Calu3 (cell line): ENCODE data around the gene AMMECR1. TPM values are rescaled to one million over a fixed set of nuclear protein-coding genes. Genes with fewer than 3 reads are reported as not detected.

Source experiments
- BruUV-seq: library from RNA; stranded (reverse); fragments of 400-500 nt; replicated peaks from 2 replicates; lab custom pipeline; 2021; lab: Mats Ljungman, UMichigan
- CTCF ChIA-PET: fragments of 300-600 bp; sonication (Branson Sonifier 250); formaldehyde crosslinking; loops from one replicate; lab custom pipeline; 2022; ENCODE audit warnings: antibody characterized with exemption; lab: Charles Lee
- DNase-seq: peaks from one replicate; pipeline ENCODE4 v3.0.0; 2022
- H3K27ac Mint-ChIP-seq: one replicate; pipeline ENCODE4 v1.8.0; 2022; ENCODE audit warnings: mixed read lengths; ENCODE audit not compliant: unreplicated experiment
- H3K27me3 Mint-ChIP-seq: one replicate; pipeline ENCODE4 v1.8.0; 2022; ENCODE audit warnings: mixed read lengths; ENCODE audit not compliant: unreplicated experiment
- H3K36me3 Mint-ChIP-seq: one replicate; pipeline ENCODE4 v1.8.0; 2022; ENCODE audit warnings: mild to moderate bottlenecking, moderate library complexity, mixed read lengths; ENCODE audit not compliant: insufficient read depth, unreplicated experiment
- H3K4me1 Mint-ChIP-seq: one replicate; pipeline ENCODE4 v1.8.0; 2022; ENCODE audit warnings: mild to moderate bottlenecking, low read depth, mixed read lengths; ENCODE audit not compliant: unreplicated experiment
- H3K4me3 Mint-ChIP-seq: one replicate; pipeline ENCODE4 v1.8.0; 2022; ENCODE audit warnings: mild to moderate bottlenecking, low read depth, moderate library complexity, mixed read lengths; ENCODE audit not compliant: unreplicated experiment
- H3K9me3 Mint-ChIP-seq: one replicate; pipeline ENCODE4 v1.8.0; 2022; ENCODE audit warnings: low read depth, mixed read lengths; ENCODE audit not compliant: unreplicated experiment
- CTCF ChIP-seq: fragments of 200-600 bp; IDR thresholded peaks from one replicate; pipeline ENCODE4 v1.8.0; 2022; ENCODE audit warnings: antibody characterized with exemption; ENCODE audit not compliant: unreplicated experiment
- intact Hi-C: fragments of 100-400 bp; cut with micrococcal nuclease; formaldehyde crosslinking; loops from one replicate; pipeline ENCODE4 v1.10.0; 2022; ENCODE audit not compliant: unreplicated experiment
- total RNA-seq: library from RNA; stranded (reverse); gene quantifications from 2 replicates; pipeline ENCODE4 v1.2.3, GENCODE V29; 2022

Gene AMMECR1
- total RNA-seq, 1 experiment from 2014 or later: 23.5 TPM

GRCh38 chrX:110282922-110283321 is 35.0 kb downstream of the AMMECR1 start:
- TF ChIP-seq CTCF: no peak
- BruUV-seq: no TSS peak
- H3K36me3 Mint-ChIP-seq: no peaks in the 10 kb centered on the region
- no peak for DNase-seq
- no peak overlapping the region for H3K4me3 Mint-ChIP-seq
- H3K4me1 Mint-ChIP-seq: peaks cover 39% of the 10 kb centered on the region
- H3K27ac Mint-ChIP-seq: peak overlapping the region; percentile 36
- no peaks in the 10 kb centered on the region for H3K9me3 Mint-ChIP-seq
- intact Hi-C loops: loop anchor here (5.0 kb wide), 3 partner anchors 34 to 66 kb away; partner anchors contain the start of gene AMMECR1
- CTCF ChIA-PET: no interaction called here
- no peaks in the 10 kb centered on the region for H3K27me3 Mint-ChIP-seq

- Mint-ChIP-seq H3K27me3 (no peaks in the 10 kb centered on the region), H3K4me3 (peak overlapping the region; percentile 26), H3K9me3 (no peaks in the 10 kb centered on the region), H3K4me1 (peaks cover 34% of the 10 kb centered on the region), H3K27ac (peak overlapping the region; percentile 85), H3K36me3 (no peaks in the 10 kb centered on the region)
- CTCF ChIA-PET: interaction anchor here (1.1 kb wide), 1 partner anchor 52 kb away, joined by 3 read pairs; no protein-coding TSS in a partner anchor
- intact Hi-C loops: loop anchor here (5.0 kb wide), 3 partner anchors 36 to 64 kb away; partner anchors contain the start of gene AMMECR1
- BruUV-seq: no TSS peak
- no peak for TF ChIP-seq CTCF
- no peak for DNase-seq
These were observed 36.5 kb downstream of the AMMECR1 start for GRCh38 chrX:110281377-110281776.

GRCh38 chrX:110280954-110281353 is 36.9 kb downstream of the AMMECR1 start:
- intact Hi-C loops: loop anchor here (5.0 kb wide), 3 partner anchors 36 to 64 kb away; partner anchors contain the start of gene AMMECR1
- CTCF ChIA-PET: interaction anchor here (1.1 kb wide), 1 partner anchor 51 kb away, joined by 3 read pairs; no protein-coding TSS in a partner anchor
- no peak for TF ChIP-seq CTCF
- no peaks in the 10 kb centered on the region for H3K27me3 Mint-ChIP-seq
- H3K4me1 Mint-ChIP-seq: peaks cover 32% of the 10 kb centered on the region
- no peaks in the 10 kb centered on the region for H3K36me3 Mint-ChIP-seq
- no peaks in the 10 kb centered on the region for H3K9me3 Mint-ChIP-seq
- H3K4me3 Mint-ChIP-seq: peak overlapping the region; percentile 26
- no TSS peak for BruUV-seq
- peak overlapping the region; percentile 85 for H3K27ac Mint-ChIP-seq
- no peak for DNase-seq

- CTCF ChIA-PET: no interaction called here
- DNase-seq: no peak
- H3K36me3 Mint-ChIP-seq: no peaks in the 10 kb centered on the region
- intact Hi-C loops: no loop called here
- no peaks in the 10 kb centered on the region for H3K27me3 Mint-ChIP-seq
- peaks cover 36% of the 10 kb centered on the region for H3K4me1 Mint-ChIP-seq
- no peak for TF ChIP-seq CTCF
- no peaks in the 10 kb centered on the region for H3K9me3 Mint-ChIP-seq
- H3K4me3 Mint-ChIP-seq: no peak overlapping the region
- no peak overlapping the region for H3K27ac Mint-ChIP-seq
- no TSS peak for BruUV-seq
These were observed 40.3 kb downstream of the AMMECR1 start for GRCh38 chrX:110277609-110278008.
